ENCODE measurements around the gene KCTD11. TPM values are rescaled to one million over a fixed set of nuclear protein-coding genes. Genes with fewer than 3 reads are reported as not detected.
A peak's percentile ranks its signal among the peaks of the same experiment; 100 is the strongest.

The KCTD11 gene
- total RNA-seq, 1 experiment from 2014 or later = 5.4 TPM

- ATAC-seq (peak; percentile 67), DNase-seq (ENCODE audit: low read depth, low spot score) (peak; percentile 83)
- POLR2A ChIA-PET = interaction anchor here (0.7 to 0.9 kb wide), 3 partner anchors 79 to 228 kb away, joined by 3 to 4 read pairs (median 3); partner anchors contain the start of genes MPDU1, POLR2A and TMEM102
- Histone ChIP-seq H2AFZ (ENCODE audit: low read depth, low read length, poor library complexity, severe bottlenecking) (no peak overlapping the region), H3K9me2 (ENCODE audit: insufficient read depth) (no peaks in the 10 kb centered on the region), H3K9ac (ENCODE audit: low read length) (no peak overlapping the region), H3K36me3 (ENCODE audit: control insufficient read depth in 1 of 2, insufficient read depth in 2 of 2, low read length in 2 of 2) (no peaks in the 10 kb centered on the region), H3K4me2 (ENCODE audit: low read length) (peak overlapping the region; percentile 60), H4K20me1 (ENCODE audit: insufficient read depth) (no peaks in the 10 kb centered on the region), H3K4me1 (ENCODE audit: control insufficient read depth in 1 of 2, insufficient read depth in 2 of 2, low read length in 2 of 2) (peaks cover 23 to 50% of the 10 kb centered on the region in 2 experiments), H3K9me3 (ENCODE audit: control insufficient read depth in 1 of 2, insufficient read depth in 1 of 2, low read depth in 1 of 2, low read length in 2 of 2) (no peaks in the 10 kb centered on the region), H3K4me3 (replicated peaks in 1 of 2; ENCODE audit: low read depth in 1 of 2, low read length in 2 of 2) (no peak overlapping the region), H3K79me2 (ENCODE audit: insufficient read depth, low read length) (peaks cover 10% of the 10 kb centered on the region; the same call in 1 of the 2 replicates), H3K27ac (ENCODE audit: low read depth, low read length) (no peak overlapping the region), H3K27me3 (ENCODE audit: insufficient read depth, low read length) (no peaks in the 10 kb centered on the region)
- CTCF ChIA-PET = interaction anchor here (0.6 to 2.9 kb wide), 13 partner anchors 11 to 633 kb away, joined by 3 to 21 read pairs (median 4); partner anchors contain the start of genes NEURL4, SENP3, TMEM102 and TMEM256
- TF ChIP-seq RAD21 (IDR thresholded peaks at IDR 0.05; ENCODE audit: low read depth) (peak; percentile 97), CTCF (IDR thresholded peaks at IDR 0.05 in 2 of 3, conservative IDR thresholded peaks at IDR 0.05 in 1 of 3; ENCODE audit: borderline replicate concordance in 1 of 3, insufficient read depth in 1 of 3, low read depth in 2 of 3, low read length in 2 of 3) (peak; percentile 86 to 92 (median 91)), CEBPB (IDR thresholded peaks at IDR 0.05; ENCODE audit: low read depth) (no peak), SRF (IDR thresholded peaks at IDR 0.05; ENCODE audit: low read depth) (no peak), POLR2AphosphoS5 (IDR thresholded peaks at IDR 0.05; ENCODE audit: low read depth, low read length) (peak; percentile 64), SP1 (IDR thresholded peaks at IDR 0.05; ENCODE audit: low read depth) (no peak), YY1 (IDR thresholded peaks at IDR 0.05; ENCODE audit: extremely low read depth, insufficient replicate concordance, low read depth, low read length) (no peak), EGR1 (IDR thresholded peaks at IDR 0.05; ENCODE audit: low read depth) (no peak), REST (IDR thresholded peaks at IDR 0.05; ENCODE audit: low read depth) (no peak), TCF7L2 (IDR thresholded peaks at IDR 0.05; ENCODE audit: borderline replicate concordance, extremely low read depth, insufficient read depth, insufficient read length) (no peak)
- RAD21 ChIA-PET (ENCODE audit: low non-redundant PET in 1 of 2, low total read pairs in 2 of 2, uncharacterized antibody in 2 of 2, unreplicated experiment in 2 of 2) = interaction anchor here in 1 of 2 experiments (0.7 to 2.0 kb wide), 4 partner anchors 47 to 204 kb away, joined by 3 to 6 read pairs (median 4); partner anchors contain the start of genes TMEM102 and TMEM256
- intact Hi-C loops (cut with micrococcal nuclease) = loop anchor here (1.0 to 5.0 kb wide), 4 partner anchors 36 to 205 kb away; partner anchors contain the start of genes PLSCR3, SENP3 and ZBTB4
- no TSS peak for BruUV-seq (replicated peaks)
Measured at GRCh38 chr17:7356072-7356549, 4.1 kb downstream of the KCTD11 start.
